A673 (cell line): Measurements from ENCODE around the gene ZNF554.

ENCODE experiments used
- CTCF ChIP-seq: fragments of 300-800, 200-600 bp; sonication (generic); conservative IDR thresholded peaks from 2 replicates; pipeline ENCODE4 v1.5.1; 2017; ENCODE audit warnings: low read depth, mild to moderate bottlenecking, antibody characterized with exemption, low read length, moderate library complexity, mixed read lengths
- EZH2 ChIP-seq: fragments of 200-600 bp; sonication (generic); IDR thresholded peaks from 2 replicates; pipeline ENCODE4 v1.6.1; 2017; ENCODE audit warnings: borderline replicate concordance, low read depth, mild to moderate bottlenecking, mixed read lengths, antibody characterized with exemption, low read length; ENCODE audit not compliant: poor library complexity, severe bottlenecking

- no peak for TF ChIP-seq CTCF
- TF ChIP-seq EZH2: no peak
These were observed 4.5 kb downstream of the ZNF554 start for GRCh38 chr19:2824129-2824528.
